Activated naive CD4-positive, alpha-beta T cell treated with anti-CD3 and anti-CD28 coated beads for 36 hours (primary cell): ENCODE measurements around the gene SCN10A. TPM values are rescaled to one million over a fixed set of nuclear protein-coding genes. Genes with fewer than 3 reads are reported as not detected.

Experiments
- CTCF ChIA-PET: fragments of 350-600 bp; sonication (Branson Sonifier 250); formaldehyde crosslinking; loops from one replicate; lab custom pipeline; 2021; ENCODE audit warnings: antibody characterized with exemption; lab: Charles Lee
- DNase-seq: peaks from one replicate; pipeline ENCODE4 v3.0.0-alpha.2; 2020
- H3K27ac Mint-ChIP-seq: one replicate; pipeline ENCODE4 v1.8.0; 2021; ENCODE audit warnings: mild to moderate bottlenecking, mixed read lengths
- H3K27me3 Mint-ChIP-seq: one replicate; pipeline ENCODE4 v1.8.0; 2021; ENCODE audit warnings: low read depth, mixed read lengths
- H3K36me3 Mint-ChIP-seq: one replicate; pipeline ENCODE4 v1.8.0; 2021; ENCODE audit warnings: low read depth, mixed read lengths
- H3K4me1 Mint-ChIP-seq: one replicate; pipeline ENCODE4 v1.8.0; 2021; ENCODE audit warnings: low read depth, mixed read lengths
- H3K4me3 Mint-ChIP-seq: one replicate; pipeline ENCODE4 v1.8.0; 2021; ENCODE audit warnings: mild to moderate bottlenecking, moderate library complexity, mixed read lengths
- H3K9me3 Mint-ChIP-seq: one replicate; pipeline ENCODE4 v1.8.0; 2021; ENCODE audit warnings: mixed read lengths
- intact Hi-C: fragments of 100-400 bp; cut with micrococcal nuclease; formaldehyde crosslinking; loops from one replicate; pipeline ENCODE4 v1.15.1; 2023
- total RNA-seq, 2 experiments: library from RNA; stranded (reverse); gene quantifications; one replicate each; pipeline ENCODE4 v1.2.3, GENCODE V29; 2021

The SCN10A gene
- total RNA-seq, 2 experiments from 2014 or later, result not detected

DNA sequence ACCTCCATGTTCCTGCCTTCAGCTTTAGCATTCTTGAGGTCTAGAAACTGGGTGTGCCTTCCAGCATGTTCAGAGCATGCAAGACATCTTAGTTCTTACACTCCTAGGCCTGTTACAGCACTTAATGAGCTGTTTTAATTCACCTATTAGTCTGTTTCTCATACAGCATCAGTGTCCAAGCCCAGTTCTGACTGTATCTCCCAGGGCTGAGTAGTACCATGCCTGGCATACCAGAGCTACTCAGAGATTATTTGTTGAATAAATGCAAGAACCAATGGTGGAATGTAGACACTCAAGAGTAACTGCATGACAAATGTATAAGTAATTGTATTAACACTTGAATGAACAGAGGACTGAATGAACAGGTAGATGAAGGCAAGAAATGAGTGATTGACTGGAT lies 104.7 kb downstream of the SCN10A start:
- H3K9me3 Mint-ChIP-seq, result no peaks in the 10 kb centered on the region
- no peak overlapping the region for H3K27ac Mint-ChIP-seq
- intact Hi-C loops, result no loop called here
- no peak for DNase-seq
- CTCF ChIA-PET, result no interaction called here
- peaks cover 8% of the 10 kb centered on the region for H3K27me3 Mint-ChIP-seq
- no peak overlapping the region for H3K4me3 Mint-ChIP-seq
- H3K4me1 Mint-ChIP-seq, result no peaks in the 10 kb centered on the region
- no peaks in the 10 kb centered on the region for H3K36me3 Mint-ChIP-seq

DNA sequence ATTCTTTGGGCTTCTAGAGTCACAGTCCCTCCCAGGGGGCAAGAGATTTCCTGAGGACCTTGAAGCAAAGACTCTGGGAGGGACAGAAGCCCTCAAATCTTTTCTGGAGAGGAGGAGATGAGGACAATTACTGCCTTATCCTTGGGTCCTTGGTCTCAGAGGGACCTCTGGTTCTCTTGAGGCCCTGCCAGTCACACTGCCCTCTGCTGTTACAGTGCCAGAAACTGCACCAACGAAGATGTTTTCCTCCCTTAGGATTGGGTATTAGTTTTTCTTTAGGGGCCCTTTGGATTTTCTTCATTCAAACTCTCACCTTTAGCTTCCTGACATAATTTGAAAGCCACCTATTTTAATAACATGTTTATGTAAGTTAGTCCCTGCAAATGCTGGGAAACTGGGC lies 108.3 kb downstream of the SCN10A start:
- no peaks in the 10 kb centered on the region for H3K4me1 Mint-ChIP-seq
- peaks cover 4% of the 10 kb centered on the region for H3K27me3 Mint-ChIP-seq
- H3K4me3 Mint-ChIP-seq, result no peak overlapping the region
- H3K27ac Mint-ChIP-seq, result no peak overlapping the region
- DNase-seq, result peak; percentile 7
- intact Hi-C loops, result no loop called here
- no peaks in the 10 kb centered on the region for H3K36me3 Mint-ChIP-seq
- CTCF ChIA-PET, result no interaction called here
- no peaks in the 10 kb centered on the region for H3K9me3 Mint-ChIP-seq

DNA sequence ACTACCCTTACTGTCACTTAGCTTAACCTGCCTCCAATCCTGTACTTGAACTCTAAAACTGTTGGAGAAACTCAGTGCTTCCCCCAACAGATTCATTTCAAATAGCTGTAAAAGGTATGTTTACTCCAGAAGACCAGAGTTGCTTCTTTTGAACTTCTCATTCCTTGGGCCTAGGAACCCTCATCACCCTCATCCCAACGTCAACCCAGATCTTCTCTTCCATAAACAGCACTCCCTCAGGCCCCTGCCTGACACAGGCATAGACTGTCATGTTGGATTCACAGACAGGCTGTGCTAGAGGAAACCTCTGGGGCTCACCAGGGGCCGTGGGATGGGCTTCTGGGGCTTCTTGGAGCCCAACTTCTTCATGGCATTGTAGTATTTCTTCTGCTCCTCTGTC lies 109.1 kb downstream of the SCN10A start:
- Mint-ChIP-seq H3K9me3 (no peaks in the 10 kb centered on the region), H3K27me3 (peaks cover 4% of the 10 kb centered on the region), H3K27ac (no peak overlapping the region), H3K4me1 (no peaks in the 10 kb centered on the region), H3K4me3 (no peak overlapping the region), H3K36me3 (no peaks in the 10 kb centered on the region)
- intact Hi-C loops, result no loop called here
- CTCF ChIA-PET, result no interaction called here
- no peak for DNase-seq

DNA sequence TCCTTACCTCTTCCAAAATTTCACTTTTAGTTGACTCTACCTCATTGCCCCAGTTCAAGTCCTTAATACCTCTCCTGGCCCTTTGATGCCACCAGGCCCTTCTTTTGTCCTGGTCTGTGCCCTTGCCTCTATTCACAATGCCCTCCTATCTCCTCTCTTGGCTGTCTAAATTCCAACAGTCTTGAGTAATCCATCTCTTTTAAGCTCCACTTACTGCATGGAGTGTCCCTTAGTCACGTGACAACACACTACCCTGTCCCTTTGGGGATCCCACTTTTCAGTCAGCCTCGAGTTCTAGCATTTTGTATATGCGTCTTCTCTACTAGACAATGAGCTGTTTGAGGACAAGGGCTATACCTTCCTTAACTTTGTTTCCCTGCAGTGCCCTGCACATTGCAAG lies 113.8 kb downstream of the SCN10A start:
- no peaks in the 10 kb centered on the region for H3K27me3 Mint-ChIP-seq
- no peaks in the 10 kb centered on the region for H3K4me1 Mint-ChIP-seq
- no peaks in the 10 kb centered on the region for H3K36me3 Mint-ChIP-seq
- H3K27ac Mint-ChIP-seq, result no peak overlapping the region
- DNase-seq, result no peak
- intact Hi-C loops, result no loop called here
- CTCF ChIA-PET, result no interaction called here
- no peak overlapping the region for H3K4me3 Mint-ChIP-seq
- no peaks in the 10 kb centered on the region for H3K9me3 Mint-ChIP-seq

DNA sequence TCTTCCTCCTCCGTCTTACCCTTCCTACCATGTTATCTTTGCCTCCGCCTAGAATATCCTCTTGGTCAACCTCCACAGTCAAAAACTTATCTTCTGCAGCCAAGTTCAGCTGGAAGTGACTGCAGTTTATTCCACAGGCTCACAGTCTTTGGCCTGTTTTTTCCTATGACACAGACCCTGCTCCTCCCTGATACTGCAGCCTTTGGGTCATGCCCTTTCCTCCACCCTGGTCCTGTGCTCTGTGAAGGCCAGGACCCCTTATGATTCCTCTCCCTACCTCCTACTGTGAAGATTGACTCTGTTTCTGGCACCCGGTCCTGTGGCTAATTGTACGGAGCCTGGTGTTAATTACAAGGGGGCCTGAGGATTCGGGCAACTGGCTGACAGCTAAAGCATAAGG lies 117.3 kb downstream of the SCN10A start:
- Mint-ChIP-seq H3K4me1 (no peaks in the 10 kb centered on the region), H3K27ac (no peak overlapping the region), H3K27me3 (peaks cover 2% of the 10 kb centered on the region), H3K36me3 (no peaks in the 10 kb centered on the region), H3K9me3 (no peaks in the 10 kb centered on the region), H3K4me3 (no peak overlapping the region)
- no peak for DNase-seq
- CTCF ChIA-PET, result interaction anchor here (0.6 kb wide), 1 partner anchor 1215 kb away, joined by 3 read pairs; no protein-coding TSS in a partner anchor
- intact Hi-C loops, result no loop called here

DNA sequence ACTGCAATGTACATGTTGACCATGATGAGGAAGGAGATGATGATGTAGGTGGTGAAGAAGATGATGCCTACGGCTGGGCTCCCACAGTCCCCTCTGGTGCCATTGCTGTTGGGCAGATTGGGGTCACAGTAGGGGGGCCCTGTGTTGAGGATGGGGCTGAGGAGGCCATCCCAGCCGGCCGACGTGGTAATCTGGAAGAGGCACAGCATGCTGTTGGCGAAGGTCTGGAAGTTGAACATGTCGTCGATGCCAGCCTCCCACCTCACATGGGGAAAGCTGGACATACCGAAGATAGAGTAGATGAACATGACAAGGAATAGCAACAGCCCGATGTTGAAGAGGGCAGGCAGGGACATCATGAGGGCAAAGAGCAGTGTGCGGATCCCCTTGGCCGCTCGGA lies 118.0 kb downstream of the SCN10A start:
- Mint-ChIP-seq H3K4me1 (no peaks in the 10 kb centered on the region), H3K36me3 (no peaks in the 10 kb centered on the region), H3K27me3 (peaks cover 2% of the 10 kb centered on the region), H3K4me3 (no peak overlapping the region), H3K27ac (no peak overlapping the region), H3K9me3 (no peaks in the 10 kb centered on the region)
- no peak for DNase-seq
- CTCF ChIA-PET, result no interaction called here
- intact Hi-C loops, result no loop called here

DNA sequence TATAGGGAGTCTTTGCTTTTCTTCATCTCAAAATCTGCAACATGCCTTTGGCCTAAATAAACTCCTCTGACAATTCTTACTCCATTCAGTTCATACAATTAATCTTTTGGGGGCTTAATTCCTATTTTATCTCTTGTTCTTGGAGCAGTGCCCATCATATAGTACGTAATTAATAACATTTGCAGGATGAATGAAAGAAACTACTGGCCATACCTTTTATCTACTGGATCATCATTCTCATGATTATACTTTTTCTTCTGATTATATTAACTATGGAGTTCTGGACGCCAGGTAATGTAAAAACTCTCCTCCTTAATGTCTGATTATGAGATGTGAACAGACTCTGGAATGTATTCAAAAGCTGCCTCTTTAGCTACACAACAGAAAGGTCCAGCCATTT lies 120.0 kb downstream of the SCN10A start:
- Mint-ChIP-seq H3K9me3 (no peaks in the 10 kb centered on the region), H3K36me3 (no peaks in the 10 kb centered on the region), H3K4me1 (no peaks in the 10 kb centered on the region), H3K27ac (no peak overlapping the region), H3K27me3 (peaks cover 2% of the 10 kb centered on the region), H3K4me3 (no peak overlapping the region)
- intact Hi-C loops, result no loop called here
- CTCF ChIA-PET, result no interaction called here
- no peak for DNase-seq

DNA sequence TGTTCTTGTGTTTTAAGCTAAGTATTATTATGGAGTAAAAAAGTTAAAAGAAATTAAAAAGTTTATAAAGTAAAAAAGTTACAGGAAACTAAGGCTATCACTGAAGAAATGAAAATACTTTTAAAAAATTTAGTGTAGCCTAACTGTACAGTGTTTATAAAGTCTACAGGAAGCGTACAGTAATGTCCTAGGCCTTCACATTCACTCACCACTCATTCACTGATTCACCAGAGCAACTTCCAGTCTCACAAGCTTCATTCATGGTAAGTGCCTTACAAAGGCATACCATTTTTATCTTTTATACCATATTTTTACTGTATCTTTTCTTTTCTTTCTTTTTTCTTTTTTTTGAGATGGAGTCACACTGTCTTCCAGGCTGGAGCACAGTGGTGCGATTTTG lies 125.8 kb downstream of the SCN10A start:
- DNase-seq, result no peak
- CTCF ChIA-PET, result interaction anchor here (0.7 kb wide), 1 partner anchor 207 kb away, joined by 3 read pairs; no protein-coding TSS in a partner anchor
- H3K9me3 Mint-ChIP-seq, result no peaks in the 10 kb centered on the region
- no peaks in the 10 kb centered on the region for H3K4me1 Mint-ChIP-seq
- no peaks in the 10 kb centered on the region for H3K36me3 Mint-ChIP-seq
- peaks cover 3% of the 10 kb centered on the region for H3K27me3 Mint-ChIP-seq
- intact Hi-C loops, result no loop called here
- no peak overlapping the region for H3K4me3 Mint-ChIP-seq
- H3K27ac Mint-ChIP-seq, result no peak overlapping the region

DNA sequence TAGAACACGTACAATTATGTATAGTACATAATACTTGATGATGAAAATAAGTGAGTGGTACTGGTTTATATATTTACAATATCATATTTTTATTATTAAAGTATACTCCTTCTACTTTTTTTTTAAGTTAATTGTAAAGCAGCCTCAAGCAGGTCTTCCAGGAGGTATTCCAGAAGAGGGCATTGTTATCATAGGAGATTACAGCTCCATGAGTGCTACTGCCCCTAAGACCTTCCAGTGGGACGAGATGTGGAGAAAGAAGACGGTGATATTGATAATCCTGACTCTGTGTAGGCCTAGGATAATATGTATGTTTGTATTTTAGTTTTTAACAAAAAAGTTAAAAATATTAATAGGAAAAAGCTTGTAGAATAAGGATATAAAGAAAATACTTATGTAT lies 126.2 kb downstream of the SCN10A start:
- Mint-ChIP-seq H3K9me3 (no peaks in the 10 kb centered on the region), H3K27ac (no peak overlapping the region), H3K36me3 (no peaks in the 10 kb centered on the region), H3K4me3 (no peak overlapping the region), H3K27me3 (peaks cover 3% of the 10 kb centered on the region), H3K4me1 (no peaks in the 10 kb centered on the region)
- CTCF ChIA-PET, result interaction anchor here (0.7 to 1.0 kb wide), 2 partner anchors 15 to 206 kb away, joined by 3 read pairs; no protein-coding TSS in a partner anchor
- intact Hi-C loops, result no loop called here
- no peak for DNase-seq

DNA sequence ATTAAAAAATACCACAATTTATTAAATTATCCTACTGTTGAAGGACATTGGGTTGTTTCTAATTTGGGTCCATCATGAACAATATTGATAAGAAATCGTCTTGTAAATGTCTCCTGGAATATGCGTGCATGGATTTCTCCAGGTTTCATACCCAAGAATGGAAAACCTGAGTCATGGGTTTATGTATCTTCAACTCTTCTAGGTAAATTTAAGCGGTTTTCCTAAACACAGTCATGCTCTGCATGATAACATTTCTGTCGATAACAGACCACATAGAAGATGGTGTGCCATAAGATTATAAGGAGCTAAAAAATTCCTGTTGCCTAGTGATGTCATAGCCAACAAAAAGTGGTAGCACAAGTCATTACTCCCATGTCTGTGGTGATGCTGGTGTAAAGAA lies 126.7 kb downstream of the SCN10A start:
- intact Hi-C loops, result no loop called here
- DNase-seq, result no peak
- Mint-ChIP-seq H3K27me3 (peaks cover 3% of the 10 kb centered on the region), H3K4me1 (no peaks in the 10 kb centered on the region), H3K4me3 (no peak overlapping the region), H3K36me3 (no peaks in the 10 kb centered on the region), H3K27ac (no peak overlapping the region), H3K9me3 (no peaks in the 10 kb centered on the region)
- CTCF ChIA-PET, result interaction anchor here (1.0 kb wide), 1 partner anchor 15 kb away, joined by 3 read pairs; no protein-coding TSS in a partner anchor

DNA sequence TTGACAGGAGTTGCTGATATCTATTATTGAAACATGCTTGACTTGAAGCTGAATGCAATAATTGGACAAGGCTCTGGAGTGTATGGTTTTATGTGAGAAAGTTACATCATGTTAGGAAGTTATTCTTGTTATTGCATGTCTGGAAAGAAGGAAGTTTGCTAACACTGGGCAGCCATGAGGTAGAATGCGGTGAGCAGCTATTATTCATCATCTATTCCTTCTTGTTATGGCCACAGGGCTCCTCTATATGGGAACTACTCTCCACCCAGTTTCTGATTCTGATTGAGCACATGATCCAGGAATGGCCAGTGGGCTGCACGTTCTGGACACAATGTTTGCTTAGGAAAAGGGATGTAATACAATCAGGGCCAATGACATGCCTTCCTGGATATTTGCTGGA lies 128.7 kb downstream of the SCN10A start:
- no peaks in the 10 kb centered on the region for H3K36me3 Mint-ChIP-seq
- H3K4me1 Mint-ChIP-seq, result no peaks in the 10 kb centered on the region
- intact Hi-C loops, result no loop called here
- CTCF ChIA-PET, result no interaction called here
- DNase-seq, result no peak
- peaks cover 3% of the 10 kb centered on the region for H3K27me3 Mint-ChIP-seq
- no peak overlapping the region for H3K4me3 Mint-ChIP-seq
- H3K9me3 Mint-ChIP-seq, result no peaks in the 10 kb centered on the region
- no peak overlapping the region for H3K27ac Mint-ChIP-seq

DNA sequence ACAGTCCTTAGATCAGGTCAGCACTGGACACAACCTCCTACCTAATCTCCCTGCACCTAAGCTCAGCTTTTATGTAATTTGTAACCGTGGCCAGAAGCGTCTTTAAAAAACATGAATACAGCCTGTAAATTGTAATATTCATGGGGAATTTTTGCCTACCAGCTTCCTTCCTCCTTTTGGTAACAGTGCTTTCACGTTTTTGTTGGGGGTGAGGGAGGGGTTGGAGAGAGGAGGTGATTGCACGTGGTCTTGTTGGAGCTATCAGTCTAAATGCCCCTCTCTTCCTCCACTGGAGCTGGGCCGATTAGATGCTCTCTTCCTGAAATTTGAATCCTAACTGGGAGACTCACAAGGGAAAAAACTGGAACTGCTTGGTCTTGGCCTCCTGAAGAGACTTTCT lies 131.5 kb downstream of the SCN10A start:
- no peaks in the 10 kb centered on the region for H3K36me3 Mint-ChIP-seq
- H3K27me3 Mint-ChIP-seq, result peaks cover 6% of the 10 kb centered on the region
- intact Hi-C loops, result no loop called here
- no peak overlapping the region for H3K4me3 Mint-ChIP-seq
- H3K9me3 Mint-ChIP-seq, result no peaks in the 10 kb centered on the region
- DNase-seq, result no peak
- H3K27ac Mint-ChIP-seq, result no peak overlapping the region
- CTCF ChIA-PET, result no interaction called here
- no peaks in the 10 kb centered on the region for H3K4me1 Mint-ChIP-seq

DNA sequence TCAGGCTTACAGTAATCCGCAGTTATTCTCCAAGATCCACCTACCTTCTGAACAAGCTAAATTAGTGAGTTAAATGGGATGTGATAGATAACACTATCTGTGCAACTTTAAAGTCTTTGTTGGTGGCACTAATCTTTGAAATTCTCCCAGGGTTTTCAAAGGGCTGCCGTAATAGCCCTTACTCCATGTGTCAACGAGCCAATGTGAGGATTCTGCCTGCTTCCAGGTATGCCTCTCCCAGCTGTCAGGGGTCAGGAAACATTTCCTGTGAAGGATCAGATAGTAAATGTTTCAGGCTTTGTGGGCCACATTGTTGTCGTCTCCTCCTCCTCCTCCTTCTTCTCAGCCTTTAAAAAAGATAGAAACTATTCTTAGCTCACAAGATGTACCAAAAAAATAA lies 146.3 kb downstream of the SCN10A start:
- CTCF ChIA-PET, result interaction anchor here (3.0 kb wide), 1 partner anchor 13 kb away, joined by 11 read pairs; no protein-coding TSS in a partner anchor
- Mint-ChIP-seq H3K27ac (no peak overlapping the region), H3K4me1 (no peaks in the 10 kb centered on the region), H3K36me3 (no peaks in the 10 kb centered on the region), H3K4me3 (no peak overlapping the region), H3K27me3 (peaks cover 12% of the 10 kb centered on the region), H3K9me3 (no peaks in the 10 kb centered on the region)
- intact Hi-C loops, result no loop called here
- no peak for DNase-seq
